GM21576 (cell line): Measurements from ENCODE around the gene LRRC8C.

Source experiments
- ATAC-seq: cut with Tn5 transposase; IDR thresholded peaks from one replicate; pipeline ENCODE4 v1.9.1; 2021; ENCODE audit warnings: mild to moderate bottlenecking, moderate library complexity; ENCODE audit not compliant: unreplicated experiment

Gene LRRC8C

DNA sequence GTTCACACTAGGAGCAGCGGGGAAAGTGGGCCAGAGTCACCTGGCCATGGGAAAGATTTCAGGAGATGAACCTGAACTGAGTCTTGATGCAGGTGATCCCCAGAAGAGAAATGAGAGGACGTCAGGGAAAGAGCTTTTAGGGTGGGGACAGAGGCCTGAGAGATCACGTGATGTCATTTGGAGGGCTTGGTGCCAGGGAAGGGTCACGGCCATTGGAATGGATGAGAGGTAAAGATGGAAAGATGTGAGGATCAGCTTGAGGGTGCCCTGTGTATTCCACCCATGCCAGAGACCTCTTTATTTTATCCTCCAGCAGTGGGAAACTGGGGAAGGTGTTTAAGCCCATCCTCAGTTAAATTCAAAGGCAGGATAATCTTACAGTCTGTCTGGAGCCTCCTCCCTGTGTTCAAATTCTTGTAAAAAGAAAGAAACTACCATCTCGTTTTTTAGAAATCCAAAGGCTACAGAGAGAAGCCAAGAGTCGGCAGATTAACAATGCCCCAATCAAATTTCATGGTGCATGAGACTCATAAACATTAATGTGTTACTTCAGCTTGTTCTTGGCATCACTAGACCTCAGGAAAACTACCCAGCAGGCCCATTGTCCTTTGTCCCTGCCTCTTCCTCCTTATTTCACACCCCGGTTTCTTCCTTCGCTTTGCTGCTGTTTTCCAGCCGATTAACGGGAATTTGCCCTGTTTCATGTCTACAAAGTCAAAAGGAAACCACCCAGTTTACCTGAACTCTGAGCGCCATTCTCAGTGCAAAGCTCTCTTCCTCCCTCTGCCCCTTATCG lies 94.8 kb downstream of the LRRC8C start:
- ATAC-seq, result no peak

DNA sequence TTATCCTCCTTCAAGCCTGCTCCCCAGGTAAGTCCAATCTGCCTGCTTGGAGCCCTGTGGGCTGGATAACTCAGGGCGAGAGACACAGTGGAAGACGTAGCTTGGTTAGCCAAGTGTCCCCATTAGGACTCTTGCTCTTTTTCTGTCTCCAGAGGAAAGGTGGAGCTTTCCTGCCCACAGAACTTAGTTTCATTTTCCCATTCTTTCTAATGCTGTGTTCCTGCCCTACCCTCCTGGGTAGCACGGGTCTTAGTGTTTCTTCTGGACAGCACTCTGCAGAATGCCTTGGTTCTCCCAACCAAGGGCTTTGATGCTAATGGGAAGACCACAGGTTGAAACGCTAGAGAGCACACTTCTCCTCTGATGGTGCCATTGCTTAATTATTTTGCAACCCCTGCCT lies 95.5 kb downstream of the LRRC8C start:
- no peak for ATAC-seq

DNA sequence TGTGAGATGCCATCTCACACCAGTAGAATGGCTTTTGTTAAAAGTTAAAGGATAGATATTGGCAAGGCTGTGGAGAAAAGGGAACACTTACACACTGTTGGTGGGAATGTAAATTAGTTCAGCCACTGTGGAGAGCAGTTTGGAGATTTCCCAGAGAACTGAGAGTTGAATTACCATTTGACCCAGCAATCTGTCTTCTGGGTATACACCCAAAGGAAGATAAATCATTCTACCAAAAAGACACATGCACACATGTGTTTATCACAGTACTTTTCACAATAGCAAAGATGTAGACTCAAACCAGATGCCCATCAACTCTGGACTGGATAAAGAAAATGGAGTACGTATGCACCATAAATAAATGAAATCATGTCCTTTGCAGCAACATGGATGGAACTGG lies 99.3 kb downstream of the LRRC8C start:
- ATAC-seq, result no peak

DNA sequence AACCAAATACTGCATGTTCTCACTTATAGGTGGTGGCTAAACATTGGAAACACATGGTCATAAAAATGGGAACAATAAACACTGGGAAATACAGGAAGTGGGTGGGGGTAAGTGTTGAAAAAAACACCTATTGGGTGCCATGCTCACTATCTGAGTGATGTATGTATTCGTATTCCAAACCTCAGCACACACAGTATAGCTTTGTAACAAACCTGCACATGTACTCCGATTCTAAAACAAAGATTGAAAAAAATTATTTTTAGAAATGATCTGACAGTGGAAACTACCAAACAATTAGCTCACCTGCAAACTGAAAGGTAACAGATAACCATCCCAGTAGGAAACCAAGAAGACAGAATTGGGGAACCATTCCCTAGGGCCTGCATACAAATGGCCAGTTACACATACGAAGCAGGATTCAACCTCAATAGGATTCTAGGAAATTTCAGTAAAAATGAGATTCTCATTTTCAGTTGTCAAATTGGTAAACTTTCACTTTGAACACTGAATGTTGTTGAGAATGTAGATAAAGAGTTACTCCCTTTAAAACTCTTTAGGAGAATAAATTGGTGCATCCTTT lies 99.8 kb downstream of the LRRC8C start:
- ATAC-seq, result no peak

DNA sequence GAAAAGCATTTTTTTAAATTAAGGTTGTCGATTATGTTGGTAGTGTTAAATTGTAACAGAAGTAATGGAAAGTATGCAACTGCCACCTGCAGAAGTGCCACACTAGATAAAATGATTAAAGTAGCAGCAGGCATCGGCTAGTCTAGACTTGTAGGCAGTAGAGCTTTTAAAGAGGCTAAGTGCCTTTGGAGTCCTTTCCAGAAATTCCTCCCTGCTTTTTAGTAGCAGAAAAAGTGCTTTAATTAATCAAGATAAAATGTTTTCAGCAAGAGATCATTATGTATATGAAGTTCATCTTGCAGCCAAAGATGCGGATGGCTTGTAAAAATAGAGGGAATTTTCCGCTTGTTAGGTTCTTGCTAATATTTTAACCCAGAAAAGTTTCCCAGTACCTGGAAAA lies 100.8 kb downstream of the LRRC8C start:
- no peak for ATAC-seq

DNA sequence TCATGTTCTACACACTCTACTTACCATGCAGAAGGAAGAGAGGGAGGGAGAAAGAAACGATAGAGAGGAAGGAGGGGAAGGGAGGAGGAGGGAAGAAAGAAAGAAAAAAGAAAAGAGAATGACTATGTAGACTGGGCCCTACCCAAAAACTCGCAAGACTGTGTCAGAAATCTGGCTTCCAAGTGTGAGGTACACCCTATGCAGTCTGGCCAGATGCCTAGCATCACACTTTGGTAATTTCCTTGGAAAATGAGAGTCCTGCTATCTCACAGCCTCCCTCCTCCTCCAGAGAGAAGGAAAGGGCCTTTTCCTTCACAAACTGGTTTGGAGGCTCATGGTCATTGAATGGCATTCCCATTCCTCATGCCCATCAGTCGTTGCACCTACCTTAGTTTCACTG lies 101.5 kb downstream of the LRRC8C start:
- ATAC-seq, result no peak

DNA sequence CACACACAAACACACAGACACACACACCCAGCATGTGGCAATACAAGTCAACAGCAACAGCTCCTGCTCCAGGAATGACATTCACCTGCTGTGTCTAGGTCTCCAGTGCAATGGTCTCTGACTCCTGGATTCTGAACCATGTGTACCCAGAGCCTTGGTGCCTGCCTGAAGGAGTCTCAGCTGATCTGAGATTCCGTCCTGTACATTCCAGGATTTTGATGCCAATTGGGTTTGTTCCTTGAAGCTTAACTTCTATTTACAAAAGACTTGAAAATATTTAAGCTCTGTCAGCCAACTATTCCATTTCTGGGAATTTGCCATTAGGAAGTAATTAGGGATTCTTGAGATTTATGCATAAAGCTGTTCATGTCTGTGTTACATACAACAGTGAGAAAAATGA lies 102.6 kb downstream of the LRRC8C start:
- no peak for ATAC-seq

DNA sequence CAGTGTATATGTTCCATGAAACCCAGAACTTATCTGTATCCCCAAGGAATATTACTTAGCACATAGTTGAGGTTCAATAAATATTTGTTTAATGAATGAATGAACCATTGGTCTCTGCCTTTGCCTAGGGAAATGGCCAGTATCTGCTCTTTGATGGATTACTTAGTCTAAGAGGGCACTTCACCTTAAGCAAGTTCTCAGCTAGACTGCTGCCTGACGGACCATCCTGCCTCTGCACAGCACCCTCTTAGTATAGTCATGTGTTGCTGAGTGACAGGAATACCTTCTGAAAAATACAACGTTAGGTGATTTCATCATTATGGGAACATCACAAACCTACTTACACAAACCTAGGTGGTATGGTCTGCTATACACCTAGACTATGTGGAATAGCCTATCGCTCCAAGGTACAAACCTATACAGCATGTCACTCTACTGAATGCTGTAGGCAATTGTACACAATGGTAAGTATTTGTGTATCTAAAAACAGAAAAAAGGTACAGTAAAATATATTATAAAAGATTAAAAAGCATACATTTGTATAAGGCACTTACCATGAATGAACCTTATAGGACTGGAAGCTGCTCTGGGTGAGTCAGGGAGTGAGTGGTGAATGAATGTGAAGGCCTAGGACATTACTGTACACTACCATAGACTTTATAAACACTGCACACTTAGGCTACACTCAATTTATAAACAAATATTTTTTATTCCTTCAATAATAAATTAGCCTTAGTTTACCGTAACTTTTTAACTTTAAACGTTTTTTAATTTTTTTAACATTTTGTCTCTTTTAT lies 104.2 kb downstream of the LRRC8C start:
- no peak for ATAC-seq

DNA sequence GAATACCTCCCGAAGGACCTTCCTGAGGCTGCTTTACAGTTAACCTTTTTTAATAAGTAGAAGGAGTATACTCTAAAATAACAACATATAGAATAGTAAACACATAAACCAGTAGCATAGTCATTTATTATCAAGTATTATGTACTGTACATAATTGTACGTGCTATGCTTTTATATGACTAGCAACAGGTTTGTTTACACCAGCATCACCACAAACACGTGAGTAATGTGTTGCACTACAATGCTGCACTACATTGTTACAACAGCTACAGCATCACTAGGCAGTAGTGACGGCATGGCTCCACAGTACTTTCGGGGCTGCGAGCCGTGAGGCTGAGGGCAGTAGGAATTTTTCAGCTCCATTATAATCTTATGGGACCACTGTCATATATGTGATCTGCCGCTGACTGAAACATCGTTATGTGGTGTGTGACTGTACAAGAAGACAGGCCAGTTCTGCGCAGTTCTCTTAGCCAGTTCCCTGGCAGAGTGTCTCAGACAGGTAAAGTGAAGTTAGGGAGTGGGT lies 105.1 kb downstream of the LRRC8C start:
- ATAC-seq, result no peak

DNA sequence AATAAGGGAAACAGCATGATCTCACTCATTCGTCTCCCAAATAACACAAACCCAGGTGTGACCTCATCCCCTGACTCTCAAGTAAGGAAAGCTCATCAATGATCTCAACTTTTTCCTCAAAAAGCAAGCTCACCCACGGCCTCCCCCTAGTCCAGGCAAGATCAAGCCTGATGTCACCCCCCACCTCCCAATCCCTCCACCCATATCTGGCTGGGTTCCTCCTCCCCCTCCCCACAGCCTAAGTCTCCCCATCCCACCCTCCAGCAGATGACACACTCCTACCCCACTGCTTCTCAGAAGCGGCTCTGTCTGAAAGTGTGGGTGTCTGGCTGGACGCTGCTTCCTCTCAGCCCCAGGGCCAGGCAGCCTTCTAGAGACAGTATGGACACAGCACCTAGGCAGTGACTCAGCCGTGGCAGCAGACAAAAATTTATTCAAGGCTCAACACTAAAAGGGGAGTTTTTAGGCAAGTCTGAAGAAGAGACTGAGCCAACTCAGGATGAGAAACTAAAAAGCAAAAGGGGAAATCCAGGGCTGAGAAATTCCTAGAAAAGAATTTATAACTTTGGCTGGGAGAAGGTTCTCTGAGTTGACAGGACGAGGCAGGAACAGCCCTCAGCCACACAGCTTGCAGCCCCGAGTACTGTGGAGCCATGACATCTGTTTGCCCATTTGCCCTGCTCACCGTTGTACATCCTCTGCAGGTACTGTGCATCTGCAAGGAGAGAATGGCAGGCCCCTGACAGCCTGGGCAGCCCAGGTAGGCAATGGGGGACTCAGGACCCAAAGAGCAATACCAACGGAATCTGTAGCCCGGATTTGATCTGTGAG lies 106.3 kb downstream of the LRRC8C start:
- peak; percentile 50 for ATAC-seq

DNA sequence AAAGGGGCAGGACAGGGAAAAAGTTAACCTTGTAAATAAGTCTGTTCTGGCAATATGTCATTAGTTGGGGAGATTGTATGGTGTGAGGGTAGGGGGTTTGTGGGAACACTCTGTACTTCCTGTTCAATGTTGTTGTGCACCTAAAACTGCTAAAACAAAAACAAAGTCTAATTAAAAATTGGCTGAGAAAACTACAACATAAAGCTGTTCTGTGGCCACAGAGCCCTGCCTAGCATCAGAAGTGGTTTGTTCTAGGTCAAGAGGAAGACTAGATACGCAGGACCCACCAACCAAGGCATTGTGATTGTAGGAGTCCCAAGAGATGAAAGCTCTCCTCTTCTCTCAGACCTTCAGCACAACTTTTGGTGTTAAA lies 106.9 kb downstream of the LRRC8C start:
- ATAC-seq, result no peak

DNA sequence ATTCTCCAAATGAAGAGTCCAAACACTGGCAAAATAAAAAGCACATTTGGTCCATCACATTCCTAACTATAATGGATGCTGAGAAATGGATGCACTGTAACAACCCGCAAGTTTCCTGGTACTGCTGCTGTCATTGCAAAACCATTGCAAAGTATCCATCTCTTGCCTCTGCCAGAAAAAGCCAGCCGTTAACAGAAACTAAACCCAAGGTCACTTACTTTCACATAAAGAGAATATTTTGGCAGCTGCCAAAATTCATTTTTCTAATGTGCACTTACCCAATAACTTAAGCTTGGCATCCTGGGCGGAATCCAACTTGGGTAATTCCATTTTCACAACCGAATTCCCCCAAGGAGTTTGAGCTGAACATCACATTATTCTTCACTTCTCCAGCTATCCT lies 110.9 kb downstream of the LRRC8C start:
- ATAC-seq, result no peak

DNA sequence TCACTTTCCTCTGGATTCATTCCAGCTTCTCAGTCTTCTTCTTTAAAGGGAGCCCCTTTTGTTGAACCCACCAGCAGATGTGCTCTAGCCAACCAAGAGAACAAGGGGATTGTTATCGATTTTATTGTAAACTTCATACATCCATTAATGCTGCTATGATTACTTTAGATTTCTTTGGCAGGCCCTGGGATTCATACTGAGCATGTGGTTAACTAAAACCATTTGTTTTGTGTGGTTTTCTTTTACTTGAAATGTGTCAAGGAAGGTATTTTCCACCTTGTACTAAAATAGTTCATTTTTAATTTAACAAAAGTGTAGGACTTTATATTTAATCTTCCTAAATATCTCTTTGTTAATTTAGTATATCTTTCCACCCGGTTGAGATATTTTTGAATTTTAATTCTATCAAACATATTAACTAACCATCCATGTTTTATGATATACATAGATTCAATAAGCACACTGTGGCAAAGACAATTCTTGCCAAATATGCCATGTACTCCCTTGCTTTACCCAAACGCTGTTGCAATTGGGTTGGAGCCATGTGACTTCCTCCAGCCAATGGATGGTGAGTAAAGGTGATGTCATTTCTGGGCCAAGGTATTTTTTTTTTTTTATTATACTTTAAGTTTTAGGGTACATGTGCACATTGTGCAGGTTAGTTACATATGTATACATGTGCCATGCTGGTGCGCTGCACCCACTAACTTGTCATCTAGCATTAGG lies 113.7 kb downstream of the LRRC8C start:
- ATAC-seq, result no peak

DNA sequence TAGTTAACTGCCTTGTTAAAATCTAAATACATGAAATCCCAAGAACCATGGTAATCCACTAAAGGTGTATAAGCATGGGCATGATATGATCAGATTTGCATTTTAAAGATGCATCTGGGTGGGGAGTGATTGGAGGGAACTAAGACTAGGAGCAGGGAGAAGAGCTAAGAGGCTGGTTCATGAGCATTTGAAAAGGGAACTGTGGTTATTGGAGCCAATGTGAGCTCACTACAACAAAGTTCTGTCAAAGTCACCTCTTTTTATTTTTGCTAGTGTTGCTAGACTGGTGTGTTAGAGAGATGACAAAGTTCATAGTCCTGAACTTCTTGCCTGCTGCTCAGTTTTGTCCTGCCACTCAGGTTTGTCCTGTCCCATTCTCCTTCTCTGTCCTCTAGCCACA lies 120.8 kb downstream of the LRRC8C start:
- no peak for ATAC-seq

DNA sequence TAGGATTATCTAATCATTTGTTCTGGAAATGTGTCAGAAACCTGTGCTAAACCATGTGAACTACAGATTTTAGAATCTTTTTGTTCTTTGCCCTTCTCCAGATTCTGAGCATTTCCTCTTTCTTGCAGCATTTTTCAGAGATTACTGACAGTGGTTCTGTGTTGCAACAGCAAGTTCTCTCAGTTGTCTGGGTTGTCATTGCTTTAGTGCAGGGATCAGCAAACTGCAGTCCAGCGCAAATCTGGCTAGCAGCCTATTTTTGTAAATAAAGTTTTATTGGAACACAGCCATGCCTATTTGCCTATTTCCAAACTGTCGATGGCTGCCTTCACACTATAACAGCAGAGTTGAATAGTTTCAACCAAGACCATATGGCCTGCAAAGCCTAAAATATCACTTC lies 121.6 kb downstream of the LRRC8C start:
- no peak for ATAC-seq

DNA sequence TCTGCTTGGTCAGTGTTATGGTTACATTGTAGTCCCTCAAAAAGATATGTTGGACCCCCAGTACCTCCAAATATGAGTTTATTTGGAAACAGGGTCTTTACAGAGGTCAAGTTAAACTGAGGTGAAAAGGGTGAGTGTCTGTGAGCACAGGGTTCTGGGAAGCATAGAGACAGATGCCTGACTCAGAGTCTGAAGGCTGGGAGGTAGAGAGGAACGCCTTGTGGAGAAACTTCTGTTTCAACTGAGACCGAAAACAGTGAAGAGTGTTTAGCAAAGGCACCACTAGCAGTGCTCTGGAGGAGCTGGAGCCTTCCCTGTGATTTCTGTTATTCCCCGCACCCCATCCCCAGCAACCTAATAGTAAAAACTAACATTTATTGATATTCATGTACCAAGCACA lies 122.7 kb downstream of the LRRC8C start:
- ATAC-seq, result no peak

DNA sequence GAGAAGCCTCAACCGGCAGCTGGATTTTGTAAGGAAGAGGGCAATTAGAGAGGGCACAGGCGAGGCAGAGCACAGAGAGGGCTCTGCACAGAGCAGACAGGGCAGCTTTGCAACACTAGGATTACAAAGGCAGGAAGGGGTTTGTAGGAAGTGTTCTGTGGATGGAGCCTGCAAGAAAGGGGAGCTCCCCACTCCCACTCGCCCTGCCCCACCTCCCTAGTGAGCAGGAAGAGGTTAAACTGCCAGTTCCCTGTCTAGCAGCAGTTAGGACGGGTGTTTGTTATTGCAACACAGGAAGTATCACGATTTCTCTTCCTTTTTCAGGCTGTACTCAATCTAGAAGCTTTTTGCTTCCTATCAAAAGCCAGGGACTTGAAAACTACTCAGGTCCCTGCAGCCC lies 124.6 kb downstream of the LRRC8C start:
- no peak for ATAC-seq

DNA sequence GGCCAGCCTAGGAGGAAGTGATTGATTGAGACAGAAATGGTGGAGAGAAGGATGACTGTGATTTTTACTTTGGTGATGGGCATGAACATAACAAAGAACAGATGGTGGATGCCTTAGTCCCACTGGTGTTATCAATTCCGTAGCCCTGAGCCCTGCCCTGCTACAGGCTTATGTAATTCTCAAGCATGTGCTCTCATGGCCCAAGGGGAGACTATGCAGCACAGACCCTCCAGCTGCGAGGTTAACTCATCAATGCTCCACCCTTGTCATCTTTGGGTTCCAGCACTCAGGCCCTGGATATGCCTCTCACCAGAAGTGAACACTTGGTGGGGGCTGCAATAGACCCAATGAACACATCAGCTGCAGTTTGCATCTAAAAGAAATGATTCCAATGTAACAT lies 125.2 kb downstream of the LRRC8C start:
- no peak for ATAC-seq

DNA sequence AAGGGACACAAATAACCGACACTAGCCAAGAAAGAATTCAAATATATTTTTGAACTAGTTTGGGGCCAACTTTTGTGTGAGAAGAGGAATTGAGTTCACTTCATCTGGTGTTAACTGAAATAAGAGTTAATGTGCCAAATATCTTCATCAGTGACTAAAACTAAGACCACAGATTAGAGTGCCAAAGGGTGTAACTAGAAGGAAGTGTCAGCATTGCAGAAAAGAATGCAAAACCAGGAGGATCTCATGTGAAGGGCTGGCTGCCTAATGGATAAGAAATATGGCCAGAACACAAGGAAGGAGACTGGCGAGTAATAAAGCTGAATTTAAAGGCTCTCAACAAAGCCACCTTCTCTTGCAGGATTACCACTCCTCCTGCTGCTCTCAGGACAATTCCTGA lies 126.1 kb downstream of the LRRC8C start:
- no peak for ATAC-seq

DNA sequence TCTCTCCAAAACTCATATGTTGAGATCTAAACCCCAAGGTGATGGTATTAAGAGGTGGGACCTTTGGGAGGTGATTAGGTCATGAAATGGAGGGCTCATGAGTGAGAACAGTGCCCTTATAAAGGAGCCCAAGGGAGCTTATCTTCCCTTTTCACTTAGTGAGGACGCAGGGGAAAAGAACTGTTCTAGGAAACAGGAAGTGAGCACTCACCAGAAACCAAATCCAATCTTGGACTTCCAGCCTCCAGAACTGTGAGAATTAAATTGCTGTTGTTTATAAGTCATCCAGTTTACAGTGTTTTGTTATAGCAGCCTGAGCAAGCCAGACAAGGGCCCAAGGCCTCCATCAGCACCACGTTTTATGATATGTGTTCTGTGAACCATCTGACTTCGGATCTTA lies 127.6 kb downstream of the LRRC8C start:
- ATAC-seq, result no peak
